Measurements from ENCODE around the gene UPK3B. TPM values are rescaled to one million over a fixed set of nuclear protein-coding genes. Genes with fewer than 3 reads are reported as not detected.
"Not testable (repeated sequence)": the region's sequence is repeated elsewhere in the genome, so short reads cannot be mapped to it uniquely, and the experiment has no call there.

Gene UPK3B
- total and polyA plus RNA-seq, 2 of the 13 experiments (the other 11 are each of a cell fraction or from before 2014, with no cell fraction given), result not detected

GRCh38 chr7:76511911-76512885 lies 1.8 kb downstream of the UPK3B start:
- H3K4me2 ChIP-seq (ENCODE audit: low read depth, low read length), result peak overlapping the region; percentile 93

More at GRCh38 chr7:76511911-76512885, 1.8 kb downstream of the UPK3B start:
- H3K27ac ChIP-seq (ENCODE audit: extremely low read length, insufficient read depth, low read length); DNase-seq (ENCODE audit: low spot score); H3K79me2 ChIP-seq (ENCODE audit: insufficient read depth, low read length); in situ Hi-C loops (cut with HindIII; ENCODE audit: extremely low pct_ligation_motif_present, low pct_unique_long_range_greater_than_20kb); BruUV-seq (replicated peaks); H2AFZ ChIP-seq (ENCODE audit: low read length); H3K9me3 ChIP-seq (ENCODE audit: low read length); CTCF ChIA-PET (ENCODE audit: low intra/inter-chr PET ratio, low total read pairs); H3K27me3 ChIP-seq (ENCODE audit: control insufficient read depth in 1 of 2, insufficient read depth in 2 of 2, low read length in 2 of 2); intact Hi-C loops (cut with micrococcal nuclease; ENCODE audit: unreplicated experiment); H4K20me1 ChIP-seq (ENCODE audit: insufficient read depth, low read length); H3K36me3 ChIP-seq (replicated peaks in 1 of 2; ENCODE audit: control insufficient read depth in 1 of 2, insufficient read depth in 2 of 2, low read length in 2 of 2); TF ChIP-seq NR2F6 (IDR thresholded peaks at IDR 0.05): not testable (repeated sequence)
- Histone ChIP-seq H3K4me3 (replicated peaks in 1 of 3; ENCODE audit: insufficient read depth in 1 of 3, low read depth in 2 of 3, low read length in 3 of 3) (peak overlapping the region in 2 of 3 experiments; percentile 50 to 75; a peak in 4 of 6 replicates), H3K4me1 (ENCODE audit: insufficient read depth, low read length) (peaks cover 41% of the 10 kb centered on the region), H3K9ac (ENCODE audit: insufficient read depth, low read depth, low read length) (peak overlapping the region; percentile 49; the same call in 1 of the 2 replicates)
- TF ChIP-seq ZNF143 (CRISPR knock-in tag; IDR thresholded peaks at IDR 0.05) (peak; percentile 70), SAP130 (CRISPR knock-in tag; IDR thresholded peaks at IDR 0.05; ENCODE audit: low read depth) (peak; percentile 53), PPARG (CRISPR knock-in tag; conservative IDR thresholded peaks at IDR 0.05) (peak; percentile 74), ZFY (CRISPR knock-in tag; IDR thresholded peaks at IDR 0.05) (peak; percentile 19; the same call in 1 of the 2 replicates), PHF8 (CRISPR knock-in tag; IDR thresholded peaks at IDR 0.05) (0 out of 2 replicates have a peak, but pooled peaks have one; percentile 26), RXRA (CRISPR knock-in tag; IDR thresholded peaks at IDR 0.05) (0 out of 2 replicates have a peak, but pooled peaks have one; percentile 31), RXRB (CRISPR knock-in tag; IDR thresholded peaks at IDR 0.05; ENCODE audit: borderline replicate concordance) (peak; percentile 44; the same call in 1 of the 2 replicates), NR2F6 (CRISPR knock-in tag; IDR thresholded peaks at IDR 0.05) (peak; percentile 24; the same call in 1 of the 2 replicates)
- FAIRE-seq (peak; percentile 79), ATAC-seq (peak; percentile 71)
- POLR2A ChIA-PET, result interaction anchor here (0.6 kb wide), 1 partner anchor 91 kb away, joined by 5 read pairs; no protein-coding TSS in a partner anchor
- WGBS (ENCODE audit: low lambda C conversion rate), result 100% methylated on average over 4 of the region's 31 CpGs

All from HepG2 (cell line).